Measurements from ENCODE around the gene TAMALIN.
A peak's percentile ranks its signal among the peaks of the same experiment; 100 is the strongest.

- TF ChIP-seq POLR2A (IDR thresholded peaks at IDR 0.05): peak in 1 of 2 donors; percentile 12
- TF ChIP-seq CTCF (IDR thresholded peaks at IDR 0.05): no peak
Measured at GRCh38 chr12:52057638-52058576, 51.2 kb downstream of the TAMALIN start.

Measured in adrenal gland (tissue), 5 donors.